Fibroblast of skin of left quadriceps (primary cell): ENCODE data around the gene KCNQ1OT1.
A peak's percentile ranks its signal among the peaks of the same experiment; 100 is the strongest.

Experiments used
- DNase-seq, 2 experiments: peaks; one replicate each; pipeline ENCODE4 v3.0.0-alpha.2; 2013; ENCODE audit warnings: low read depth in 2 of 2

Gene KCNQ1OT1

DNA sequence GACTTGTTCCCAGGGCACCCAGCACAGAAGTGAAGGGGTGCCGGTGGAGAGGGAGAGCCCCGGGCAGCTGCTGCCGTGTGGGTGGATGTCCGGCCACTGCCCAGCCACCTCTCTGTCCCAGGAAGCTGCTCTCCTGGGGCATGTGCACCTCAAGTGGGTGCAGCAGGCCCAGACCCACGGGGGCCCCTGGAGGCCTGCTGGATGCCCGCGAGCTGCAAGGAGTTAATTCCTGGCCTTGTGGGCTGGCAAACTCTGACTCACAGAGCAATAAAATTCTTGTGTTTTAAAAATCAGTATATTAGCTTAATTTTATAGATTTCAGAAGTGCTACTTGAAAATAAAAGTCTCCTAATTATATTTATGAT is 37.4 kb upstream of the KCNQ1OT1 start:
- DNase-seq: no peak

GRCh38 chr11:2736577-2737225 is 36.9 kb upstream of the KCNQ1OT1 start:
- no peak for DNase-seq

DNA sequence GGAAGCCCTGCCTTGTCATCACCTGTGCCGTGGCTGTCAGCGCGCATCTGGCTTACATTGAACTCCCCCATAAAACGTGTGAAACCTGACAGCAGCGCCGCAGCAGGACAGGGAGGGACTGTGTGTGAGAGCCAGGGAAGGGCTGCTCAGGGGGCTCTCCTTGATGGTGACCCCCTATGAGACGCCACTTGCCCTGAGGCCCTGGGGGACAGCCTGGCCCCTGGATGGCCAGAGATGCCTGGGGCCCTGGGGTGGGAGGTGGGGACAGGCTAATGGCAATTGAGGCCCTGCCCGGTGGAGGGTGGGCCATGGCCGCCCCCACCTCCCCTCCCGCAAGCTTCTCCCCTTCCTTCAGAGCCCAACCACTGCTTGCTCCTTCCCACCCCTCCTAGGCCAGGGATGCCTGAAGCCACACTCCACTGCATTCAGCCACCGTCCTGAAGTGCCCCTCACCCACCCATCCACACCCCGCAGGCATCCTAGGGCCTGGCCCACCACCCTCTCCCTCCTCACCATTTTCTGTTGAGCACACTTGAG is 35.3 kb upstream of the KCNQ1OT1 start:
- DNase-seq: no peak

DNA sequence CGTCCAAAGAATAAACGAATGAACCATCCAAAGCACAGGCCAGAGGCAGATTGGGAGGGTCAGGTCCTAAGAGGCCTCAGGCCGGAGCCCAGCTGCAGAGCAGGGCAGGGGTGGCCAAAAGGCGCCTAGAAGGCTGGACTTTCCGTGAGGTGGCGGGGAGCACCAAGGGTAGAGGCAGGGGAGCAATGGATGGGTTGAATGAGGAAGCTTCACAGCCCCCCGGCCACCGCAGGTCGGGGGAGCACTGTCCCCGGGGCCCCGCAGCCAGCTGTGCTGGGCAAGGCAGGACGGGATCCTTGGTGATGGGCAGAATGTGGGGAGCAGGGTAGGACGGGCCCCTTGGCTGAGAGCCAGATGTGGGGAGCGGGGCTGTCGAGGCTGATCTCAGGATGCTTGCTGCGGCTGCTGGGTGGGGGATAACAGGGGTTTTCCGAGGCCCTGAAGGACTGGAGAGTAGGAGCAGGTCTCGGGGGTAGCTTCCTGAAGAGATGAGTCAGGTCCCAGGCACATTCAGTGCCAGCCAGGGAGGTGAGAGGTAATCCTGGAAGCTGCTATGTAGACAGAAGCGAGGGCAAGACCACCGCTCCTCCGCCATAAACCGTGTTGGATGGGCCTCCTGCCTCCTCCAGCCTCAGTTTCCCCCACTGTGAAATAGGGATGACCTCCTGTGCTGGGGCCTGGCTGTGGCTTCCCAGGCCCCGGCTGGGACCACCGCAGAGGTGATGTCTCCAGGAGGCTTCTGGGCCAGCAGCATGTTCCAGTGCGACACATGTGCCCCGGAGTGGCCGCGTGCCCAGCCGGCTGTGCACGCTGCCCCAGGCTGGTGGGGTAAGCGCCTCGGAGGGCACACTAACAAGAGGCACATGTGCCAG is 34.6 kb upstream of the KCNQ1OT1 start:
- no peak for DNase-seq

DNA sequence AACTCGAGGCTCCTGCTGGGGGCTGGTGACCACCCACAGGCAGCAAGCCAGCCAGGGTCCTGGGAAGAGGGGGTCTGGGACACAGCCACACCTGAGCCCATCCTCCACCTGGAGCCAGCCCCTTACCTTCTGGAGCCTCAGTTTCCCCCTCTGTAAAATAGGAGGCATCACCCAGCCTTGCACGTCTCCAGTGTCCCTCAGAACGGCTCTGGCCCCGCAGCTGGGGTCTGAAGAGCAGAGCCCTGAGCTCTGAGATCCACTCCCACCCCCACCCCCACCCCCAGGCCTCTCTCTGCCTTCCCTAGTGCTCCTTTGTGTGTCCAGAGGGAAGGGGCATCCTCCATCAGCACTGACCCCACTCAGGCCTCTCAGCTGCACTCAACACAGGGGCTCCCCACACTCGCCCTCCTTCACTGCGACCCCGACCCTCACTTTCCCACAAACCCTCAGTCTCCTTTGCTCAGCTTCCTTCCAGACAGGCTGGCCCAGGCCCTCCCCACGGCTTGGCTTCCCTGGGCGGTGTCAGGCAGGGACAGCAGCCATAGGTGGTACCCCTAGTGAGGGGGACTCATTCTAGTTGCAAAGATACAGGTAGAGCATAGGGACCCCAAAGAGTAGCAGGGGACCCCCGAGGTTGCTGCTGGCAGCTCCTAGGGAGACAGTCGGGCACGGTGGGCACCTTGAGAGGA is 33.3 kb upstream of the KCNQ1OT1 start:
- no peak for DNase-seq

- DNase-seq: no peak
Measured at GRCh38 chr11:2732261-2732939, 32.6 kb upstream of the KCNQ1OT1 start.

DNA sequence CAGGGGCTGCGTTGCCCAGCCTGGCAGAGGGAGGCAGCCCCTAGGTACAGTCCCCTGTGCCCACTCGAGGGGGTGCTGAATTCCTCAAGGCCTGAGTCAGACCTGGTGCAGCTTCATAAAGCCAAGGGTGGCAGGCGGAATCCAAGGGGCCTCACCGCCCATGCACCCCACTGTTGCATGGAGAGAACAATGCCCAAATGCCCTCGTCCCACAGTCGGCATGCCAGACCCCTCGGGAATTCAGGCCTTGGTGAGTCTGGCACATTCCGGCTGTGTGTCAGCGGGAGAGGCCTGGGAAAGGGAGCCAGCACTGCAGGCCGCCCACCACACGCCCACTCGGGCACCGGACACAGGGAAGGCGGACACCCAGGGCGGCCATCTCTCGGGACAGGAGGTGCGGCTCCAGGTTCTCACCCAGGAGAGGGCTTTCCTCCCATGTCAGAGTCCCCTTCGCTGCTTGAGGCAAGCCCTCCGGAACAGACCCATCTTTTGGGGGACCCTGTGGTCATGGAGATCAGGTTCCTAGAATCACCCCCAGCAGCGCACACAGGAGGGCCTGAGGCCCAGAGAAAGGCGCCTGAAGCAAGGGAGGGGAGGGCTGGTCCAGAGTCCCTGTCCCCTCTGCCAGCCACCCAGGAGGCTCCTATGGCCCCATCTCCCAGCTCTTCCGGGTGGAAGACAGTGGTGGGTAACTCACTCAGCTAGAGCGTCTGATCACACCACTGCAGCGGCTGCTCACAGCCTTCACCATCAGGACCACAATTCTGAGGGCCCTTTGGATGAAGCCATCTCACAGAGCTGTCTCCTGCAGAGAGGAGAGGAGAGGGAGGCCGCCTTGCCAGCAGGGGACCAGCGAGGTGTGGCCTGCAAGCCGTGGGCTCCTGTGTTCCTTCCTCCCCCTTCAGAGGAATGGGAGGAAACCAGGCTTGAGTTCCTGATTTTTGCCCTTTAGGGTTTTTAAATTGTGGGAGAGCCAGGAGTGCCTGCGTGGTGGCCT is 31.6 kb upstream of the KCNQ1OT1 start:
- no peak for DNase-seq

DNA sequence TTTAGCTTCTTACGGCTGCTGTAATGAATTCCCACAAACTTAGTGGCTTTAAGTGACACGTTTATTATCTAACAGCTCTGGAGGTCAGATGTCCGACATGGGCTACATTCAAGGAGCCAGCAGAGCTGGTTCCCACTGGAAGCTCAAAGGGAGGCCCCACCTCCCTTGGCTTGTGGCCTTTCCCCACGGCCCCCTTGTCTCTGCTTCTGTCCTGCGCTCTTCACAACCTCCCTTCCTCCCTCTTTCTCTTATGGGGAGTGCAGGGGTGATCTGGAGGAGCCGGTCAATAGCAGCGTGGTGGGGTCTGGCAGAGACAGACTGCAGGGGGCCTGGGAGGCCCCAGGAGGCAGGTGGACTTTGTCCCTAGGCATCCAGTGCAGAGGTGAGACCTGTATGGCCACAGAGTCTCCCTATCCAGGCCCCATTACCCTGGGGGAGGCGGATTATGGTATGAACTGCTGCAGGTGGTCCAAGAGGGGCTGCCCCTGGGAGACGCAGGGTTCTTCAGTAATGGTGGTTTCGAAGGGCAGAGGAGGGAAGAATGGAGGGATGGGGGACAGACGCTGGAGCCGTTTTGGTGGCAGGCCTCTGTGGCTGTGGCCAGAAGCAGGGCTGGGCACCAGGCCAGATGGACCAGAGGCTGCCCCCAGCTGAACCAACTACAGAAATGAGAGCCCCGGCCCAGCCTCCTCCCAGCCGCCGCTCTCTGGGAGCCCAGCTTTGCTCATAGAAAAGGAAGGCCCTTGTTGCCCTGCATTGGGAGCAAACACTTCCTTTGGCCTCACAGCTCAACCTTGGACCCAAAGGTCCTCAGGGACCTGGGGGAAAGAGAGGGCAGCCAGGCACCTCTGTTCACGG is 30.7 kb upstream of the KCNQ1OT1 start:
- DNase-seq: no peak

DNA sequence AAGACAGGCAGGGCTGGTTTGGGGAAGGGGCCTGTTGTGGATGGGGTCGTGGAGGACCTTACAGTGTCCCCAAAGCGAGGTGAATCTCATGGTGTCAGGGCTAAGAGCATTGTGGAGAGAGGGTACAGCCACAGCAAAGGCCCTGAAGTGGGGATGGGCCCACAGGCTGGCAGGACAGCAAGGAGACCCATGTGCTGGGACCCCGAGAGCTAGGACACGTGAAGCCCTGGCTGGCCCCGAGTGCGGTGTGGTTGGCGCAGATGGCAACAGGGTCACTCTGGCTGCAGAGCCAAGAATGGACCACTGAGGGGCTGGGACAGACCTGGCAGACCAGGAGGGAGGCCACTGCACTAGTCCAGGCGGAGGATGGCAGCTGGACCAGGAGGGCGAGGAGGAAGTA is 30.0 kb upstream of the KCNQ1OT1 start:
- DNase-seq: no peak

GRCh38 chr11:2728663-2729332 is 29.0 kb upstream of the KCNQ1OT1 start:
- DNase-seq: no peak

- no peak for DNase-seq
Measured at GRCh38 chr11:2728128-2728662, 28.4 kb upstream of the KCNQ1OT1 start.

GRCh38 chr11:2726964-2727363 is 27.2 kb upstream of the KCNQ1OT1 start:
- no peak for DNase-seq

DNA sequence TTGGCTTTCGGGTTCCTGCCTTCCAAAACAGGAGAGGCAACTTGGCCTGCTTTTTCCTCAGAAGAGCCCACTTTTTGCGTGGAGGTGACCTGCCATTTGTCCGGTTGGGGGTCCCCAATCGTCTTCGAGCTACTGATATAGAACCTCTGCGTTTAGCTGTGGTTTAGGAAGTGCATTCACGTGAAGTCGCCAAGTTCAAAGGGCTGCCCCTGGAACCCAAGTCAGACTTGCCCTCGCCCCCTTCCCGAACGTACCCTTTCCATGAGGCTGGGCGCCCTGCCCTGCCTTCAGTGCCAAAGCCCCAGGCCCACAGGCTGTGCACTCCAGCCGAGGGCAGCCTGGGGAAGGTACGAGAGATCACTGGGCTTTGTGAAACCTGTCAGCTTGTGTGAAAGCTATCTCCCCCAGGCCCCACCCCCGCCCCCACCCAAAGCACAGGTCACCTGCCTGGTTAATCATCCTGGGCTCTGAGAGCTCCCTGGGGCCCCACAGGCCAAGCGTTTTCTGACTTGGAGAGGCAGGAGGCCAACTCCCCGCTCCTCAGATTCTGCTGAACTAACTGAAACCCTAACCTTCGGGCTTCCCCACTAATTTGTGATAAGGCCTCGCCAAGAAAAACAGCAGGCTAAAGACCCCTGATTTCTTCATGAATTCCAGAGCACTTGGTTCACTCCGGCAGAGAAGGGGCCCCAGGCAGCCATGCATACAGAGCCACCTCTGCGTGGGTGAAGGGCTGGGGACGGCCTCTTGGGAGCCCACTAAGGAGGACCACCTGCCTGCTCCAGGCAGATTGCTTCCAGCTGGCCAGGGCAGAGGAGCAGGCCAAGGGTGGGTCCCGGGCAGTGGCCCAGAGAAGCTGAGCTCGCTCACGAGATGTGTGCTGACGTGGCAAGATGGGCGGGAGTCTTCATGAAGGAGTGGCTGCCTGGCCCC is 25.8 kb upstream of the KCNQ1OT1 start:
- peak in 1 of 2 experiments; percentile 25 for DNase-seq

GRCh38 chr11:2724653-2725367 is 25.0 kb upstream of the KCNQ1OT1 start:
- DNase-seq: no peak

GRCh38 chr11:2724104-2724503 is 24.3 kb upstream of the KCNQ1OT1 start:
- no peak for DNase-seq

DNA sequence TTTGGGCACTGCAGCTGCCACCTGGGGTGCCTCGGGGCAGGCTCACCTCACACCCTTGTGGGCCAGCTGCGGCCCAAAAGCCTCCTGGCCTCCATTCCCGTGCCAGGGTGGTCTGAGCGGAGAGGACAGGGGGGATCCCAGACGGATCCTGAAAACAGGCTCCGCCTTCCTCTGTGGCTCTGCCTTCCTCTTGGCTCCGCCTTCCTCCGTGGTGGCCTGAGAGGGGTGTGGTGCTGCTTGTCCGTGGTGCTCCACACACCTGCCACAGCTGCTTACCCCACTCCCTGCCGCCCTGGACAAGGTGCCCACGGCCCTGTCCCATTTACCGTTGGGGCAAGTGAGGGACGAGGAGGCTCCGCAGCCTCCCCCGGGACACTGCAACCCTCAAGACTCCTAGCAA is 23.2 kb upstream of the KCNQ1OT1 start:
- DNase-seq: no peak
